ENCODE results near the gene POLRMT. TPM values are rescaled to one million over a fixed set of nuclear protein-coding genes. Genes with fewer than 3 reads are reported as not detected.

The POLRMT gene
- total and polyA plus RNA-seq, 8 donors: 18.5 to 196 (median 80.9) TPM

DNA sequence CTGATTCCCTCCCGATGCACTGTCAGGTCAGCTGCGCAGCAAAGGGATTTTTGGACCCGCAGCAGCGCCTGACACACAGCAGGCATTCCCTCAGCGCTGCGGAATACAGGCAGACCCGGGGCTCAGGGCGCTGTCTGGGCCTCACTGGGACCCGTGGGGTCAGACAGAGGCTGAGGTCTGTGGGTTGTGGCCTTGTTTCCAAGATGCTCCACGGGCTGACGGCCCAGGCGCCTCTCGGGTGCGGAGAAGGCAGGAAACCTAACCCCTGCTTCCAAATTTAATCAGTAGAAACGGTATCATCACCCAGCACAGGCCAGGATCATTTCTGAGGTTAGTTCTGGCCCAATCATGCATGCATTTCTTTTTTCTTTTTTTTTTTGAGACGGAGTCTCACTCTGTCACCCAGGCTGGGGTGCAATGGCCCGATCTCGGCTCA, 30.4 kb upstream of the POLRMT start:
- H3K9me3 ChIP-seq: no peaks in the 10 kb centered on the region
- H3K4me1 ChIP-seq: peaks cover 48 to 58% (median 54%) of the 10 kb centered on the region in 4 donors
- 31 to 58% (median 48%) methylated on average over 14 to 18 of the region's 18 CpGs for WGBS, 5 donors
- peak overlapping the region; percentile 73 to 96 (median 92) for H3K27ac ChIP-seq
- H3K36me3 ChIP-seq: peaks cover 0 to 3% (median 2%) of the 10 kb centered on the region in 4 donors
- peak overlapping the region; percentile 90 to 100 (median 97) for H3K4me3 ChIP-seq
- no peak for DNase-seq
- no peak for TF ChIP-seq POLR2A (IDR thresholded peaks at IDR 0.05)
- TF ChIP-seq EP300 (IDR thresholded peaks at IDR 0.05): no peak
- no peaks in the 10 kb centered on the region for H3K27me3 ChIP-seq
- intact Hi-C loops (cut with DNase I; ENCODE audit: low total_unique reads): no loop called here

DNA sequence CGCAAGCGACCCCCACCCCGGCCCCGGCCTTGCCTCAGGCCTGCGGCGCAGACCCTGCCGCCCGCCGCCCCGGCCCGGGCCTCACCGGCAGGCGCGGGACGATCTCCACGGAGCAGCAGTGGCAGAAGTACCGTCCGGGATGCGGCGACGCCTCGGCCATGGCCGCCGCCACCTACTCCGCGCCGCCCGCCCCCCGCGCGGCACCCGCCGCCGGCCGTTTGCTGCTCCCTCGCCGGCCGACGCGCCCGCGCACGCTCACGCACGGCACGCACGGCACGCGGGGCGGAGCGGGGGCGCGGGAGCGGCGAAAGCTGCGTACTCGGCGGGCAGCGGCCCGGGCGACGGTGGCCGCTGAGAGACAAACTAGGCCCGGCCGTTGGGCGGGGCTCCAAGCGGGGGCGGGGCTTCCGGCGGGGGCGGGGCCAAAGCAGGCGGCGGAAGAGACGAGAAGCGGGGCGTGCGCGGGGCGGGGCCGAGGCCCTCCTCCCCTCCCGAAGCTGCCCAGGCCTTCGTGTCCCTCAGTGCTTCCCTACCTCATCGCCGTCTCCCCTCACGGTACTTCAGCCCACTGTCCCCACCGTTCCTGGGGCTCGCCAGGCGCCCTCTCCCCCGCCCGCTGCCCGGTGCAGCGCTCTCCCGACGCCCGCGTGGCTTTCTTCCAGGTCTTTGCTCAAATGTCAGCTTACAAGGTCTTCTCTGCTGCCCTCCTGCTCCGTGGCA, 29.8 kb upstream of the POLRMT start, which contains the start of gene RNF126:
TSS of gene RNF126 (minus strand) at position 253 of the 720 bp plus-strand sequence. CDS start at position 160, 93 bp downstream.
- Histone ChIP-seq H3K27ac (peak within 1 kb of the TSS; percentile 93 to 96 (median 94)), H3K9me3 (no peaks in the 10 kb centered on the region), H3K36me3 (peaks cover 0 to 8% (median 7%) of the 10 kb centered on the region in 4 donors), H3K27me3 (no peaks in the 10 kb centered on the region), H3K4me1 (peaks cover 52 to 64% (median 60%) of the 10 kb centered on the region in 4 donors), H3K4me3 (peak within 1 kb of the TSS; percentile 90 to 100 (median 97))
- DNase-seq: peak; percentile 96 to 97
- no peak for TF ChIP-seq EP300 (IDR thresholded peaks at IDR 0.05)
- TF ChIP-seq POLR2AphosphoS5 (IDR thresholded peaks at IDR 0.05): peak; percentile 79 to 94 (median 80)
- no peak for TF ChIP-seq POLR2A (IDR thresholded peaks at IDR 0.05)
- TF ChIP-seq, protein P1, sequence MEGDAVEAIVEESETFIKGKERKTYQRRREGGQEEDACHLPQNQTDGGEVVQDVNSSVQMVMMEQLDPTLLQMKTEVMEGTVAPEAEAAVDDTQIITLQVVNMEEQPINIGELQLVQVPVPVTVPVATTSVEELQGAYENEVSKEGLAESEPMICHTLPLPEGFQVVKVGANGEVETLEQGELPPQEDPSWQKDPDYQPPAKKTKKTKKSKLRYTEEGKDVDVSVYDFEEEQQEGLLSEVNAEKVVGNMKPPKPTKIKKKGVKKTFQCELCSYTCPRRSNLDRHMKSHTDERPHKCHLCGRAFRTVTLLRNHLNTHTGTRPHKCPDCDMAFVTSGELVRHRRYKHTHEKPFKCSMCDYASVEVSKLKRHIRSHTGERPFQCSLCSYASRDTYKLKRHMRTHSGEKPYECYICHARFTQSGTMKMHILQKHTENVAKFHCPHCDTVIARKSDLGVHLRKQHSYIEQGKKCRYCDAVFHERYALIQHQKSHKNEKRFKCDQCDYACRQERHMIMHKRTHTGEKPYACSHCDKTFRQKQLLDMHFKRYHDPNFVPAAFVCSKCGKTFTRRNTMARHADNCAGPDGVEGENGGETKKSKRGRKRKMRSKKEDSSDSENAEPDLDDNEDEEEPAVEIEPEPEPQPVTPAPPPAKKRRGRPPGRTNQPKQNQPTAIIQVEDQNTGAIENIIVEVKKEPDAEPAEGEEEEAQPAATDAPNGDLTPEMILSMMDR (IDR thresholded peaks at IDR 0.05): no peak
- 1 to 2% (median 1%) methylated on average over 33 to 96 of the region's 97 CpGs for WGBS, 5 donors
- intact Hi-C loops (cut with DNase I; ENCODE audit: low total_unique reads): no loop called here

DNA sequence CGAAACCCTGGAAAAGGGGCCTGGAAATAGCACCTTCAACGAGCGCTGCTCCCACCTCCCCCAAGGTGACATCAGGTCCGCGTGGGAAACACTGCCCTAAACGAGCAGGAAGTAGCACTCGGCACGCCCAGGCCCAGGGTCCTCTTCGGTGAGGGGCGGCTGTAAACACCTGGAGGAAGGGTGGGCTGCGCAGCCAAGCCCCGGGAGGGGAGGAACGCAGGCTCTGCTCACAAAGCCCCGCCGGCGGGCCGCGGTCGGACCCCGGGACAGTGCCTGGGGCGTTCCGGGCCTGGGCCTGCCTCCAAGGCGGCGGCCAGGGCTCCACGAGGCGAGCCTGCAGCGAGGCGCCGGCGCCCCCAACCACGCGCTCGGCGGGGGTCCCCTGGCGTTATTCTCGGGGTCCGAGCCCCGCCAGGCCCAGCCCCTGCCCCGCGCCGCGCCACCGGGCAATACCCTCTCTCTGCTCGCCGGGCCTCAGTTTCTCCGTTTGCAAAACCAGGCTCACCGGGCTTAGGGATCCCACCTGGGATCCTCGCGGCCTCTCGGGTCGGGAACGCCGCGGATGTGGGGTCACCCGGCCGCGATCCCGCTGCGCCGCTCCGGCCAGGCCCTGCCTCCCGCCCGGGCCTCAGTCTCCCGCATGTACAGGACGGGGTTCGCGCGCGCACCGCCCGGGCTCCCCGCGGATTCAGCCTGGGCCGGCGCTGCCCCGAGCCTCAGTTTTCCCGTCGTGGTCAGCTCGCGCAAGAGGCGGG, 29.0 kb upstream of the POLRMT start:
- Histone ChIP-seq H3K4me3 (peak overlapping the region; percentile 90 to 100 (median 97)), H3K9me3 (no peaks in the 10 kb centered on the region), H3K36me3 (peaks cover 0 to 16% (median 13%) of the 10 kb centered on the region in 4 donors), H3K4me1 (peaks cover 59 to 71% (median 68%) of the 10 kb centered on the region in 4 donors), H3K27ac (peak overlapping the region; percentile 93 to 96 (median 94)), H3K27me3 (no peaks in the 10 kb centered on the region)
- TF ChIP-seq EP300 (IDR thresholded peaks at IDR 0.05): no peak
- peak in 1 of 3 donors; percentile 34 for TF ChIP-seq POLR2AphosphoS5 (IDR thresholded peaks at IDR 0.05)
- intact Hi-C loops (cut with DNase I; ENCODE audit: low total_unique reads): no loop called here
- 0 to 1% (median 0%) methylated on average over 8 to 81 of the region's 81 CpGs for WGBS, 5 donors
- peak; percentile 68 to 89 for DNase-seq

DNA sequence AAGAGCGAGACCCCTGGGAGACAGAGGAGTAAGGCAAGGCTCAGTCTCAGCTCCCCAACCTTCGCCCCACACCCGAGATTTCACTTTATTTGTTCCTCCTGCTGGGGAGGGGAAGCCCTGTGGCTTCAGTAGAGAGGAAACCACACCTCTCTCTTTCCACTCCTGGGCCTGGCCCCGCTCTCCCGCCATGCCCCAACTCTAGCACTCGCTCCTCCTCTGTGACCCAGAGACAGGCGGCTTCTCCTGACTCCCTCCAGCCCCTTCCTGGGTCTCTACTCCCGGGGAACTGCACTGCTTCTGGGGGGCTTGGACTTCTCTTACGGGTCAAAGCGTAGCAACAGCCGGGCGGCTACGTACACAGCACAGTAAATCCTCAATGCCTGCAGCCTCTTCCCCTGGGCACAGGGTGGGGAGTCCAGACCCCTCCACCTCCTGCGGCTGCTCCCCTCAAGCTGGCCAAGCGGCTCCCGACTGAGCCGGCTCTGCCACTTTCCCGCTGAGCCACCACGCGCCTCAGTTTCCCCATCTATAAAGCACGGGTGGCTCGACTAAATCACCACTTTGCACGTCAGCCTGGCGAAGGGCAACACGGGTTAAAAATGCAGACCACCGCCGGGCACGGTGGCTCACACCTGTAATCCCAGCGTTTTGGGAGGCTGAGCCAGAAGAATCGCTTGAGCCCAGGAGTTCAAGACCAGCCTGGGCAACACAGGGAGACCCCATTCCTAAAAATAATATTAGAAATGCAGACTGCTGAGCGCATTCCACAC, 28.3 kb upstream of the POLRMT start:
- peak; percentile 60 to 75 for DNase-seq
- H3K4me3 ChIP-seq: peak overlapping the region; percentile 90 to 100 (median 97)
- H3K4me1 ChIP-seq: peaks cover 61 to 79% (median 75%) of the 10 kb centered on the region in 4 donors
- no peaks in the 10 kb centered on the region for H3K9me3 ChIP-seq
- no peaks in the 10 kb centered on the region for H3K27me3 ChIP-seq
- H3K36me3 ChIP-seq: peaks cover 0 to 22% (median 19%) of the 10 kb centered on the region in 4 donors
- no peak for TF ChIP-seq EP300 (IDR thresholded peaks at IDR 0.05)
- TF ChIP-seq, protein P1 (IDR thresholded peaks at IDR 0.05): no peak
- peak in 2 of 3 donors; percentile 5 to 25 for TF ChIP-seq POLR2AphosphoS5 (IDR thresholded peaks at IDR 0.05)
- 5 to 14% (median 8%) methylated on average over 23 to 31 of the region's 31 CpGs for WGBS, 5 donors
- intact Hi-C loops (cut with DNase I; ENCODE audit: low total_unique reads): no loop called here
- H3K27ac ChIP-seq: peak overlapping the region; percentile 93 to 96 (median 94)

All from stomach (tissue), 9 donors.